Neural cell (in vitro differentiated cells): Measurements from ENCODE around the gene ASPM.

Experiments used
- EP300 ChIP-seq: fragments of 450-650 bp; conservative IDR thresholded peaks from 2 replicates; pipeline ENCODE4 v1.6.1; 2014; ENCODE audit warnings: antibody characterized with exemption, mild to moderate bottlenecking, moderate library complexity; ENCODE audit not compliant: poor library complexity, severe bottlenecking
- EZH2 ChIP-seq: fragments of 200-600, 300-800 bp; shearing (Covaris generic), sonication (generic); IDR thresholded peaks from 2 replicates; pipeline ENCODE4 v1.6.1; 2014; ENCODE audit warnings: antibody characterized with exemption, low read length, borderline replicate concordance, mild to moderate bottlenecking; ENCODE audit not compliant: insufficient read depth, poor library complexity, severe bottlenecking
- POLR2AphosphoS5 ChIP-seq: IDR thresholded peaks from 2 replicates; pipeline ENCODE4 v1.6.1; 2012
- TF ChIP-seq, protein P1 (sequence below): fragments of 450-650 bp; IDR thresholded peaks from 2 replicates; pipeline ENCODE4 v1.5.1; 2014; ENCODE audit warnings: antibody characterized with exemption, mild to moderate bottlenecking, moderate library complexity; ENCODE audit not compliant: poor library complexity, severe bottlenecking
- TF ChIP-seq, protein P2 (sequence below): IDR thresholded peaks from 2 replicates; pipeline ENCODE4 v1.6.1; 2012; ENCODE audit warnings: borderline replicate concordance

- TF ChIP-seq EZH2 (no peak), EP300 (no peak), POLR2AphosphoS5 (no peak)
- TF ChIP-seq, protein P1, sequence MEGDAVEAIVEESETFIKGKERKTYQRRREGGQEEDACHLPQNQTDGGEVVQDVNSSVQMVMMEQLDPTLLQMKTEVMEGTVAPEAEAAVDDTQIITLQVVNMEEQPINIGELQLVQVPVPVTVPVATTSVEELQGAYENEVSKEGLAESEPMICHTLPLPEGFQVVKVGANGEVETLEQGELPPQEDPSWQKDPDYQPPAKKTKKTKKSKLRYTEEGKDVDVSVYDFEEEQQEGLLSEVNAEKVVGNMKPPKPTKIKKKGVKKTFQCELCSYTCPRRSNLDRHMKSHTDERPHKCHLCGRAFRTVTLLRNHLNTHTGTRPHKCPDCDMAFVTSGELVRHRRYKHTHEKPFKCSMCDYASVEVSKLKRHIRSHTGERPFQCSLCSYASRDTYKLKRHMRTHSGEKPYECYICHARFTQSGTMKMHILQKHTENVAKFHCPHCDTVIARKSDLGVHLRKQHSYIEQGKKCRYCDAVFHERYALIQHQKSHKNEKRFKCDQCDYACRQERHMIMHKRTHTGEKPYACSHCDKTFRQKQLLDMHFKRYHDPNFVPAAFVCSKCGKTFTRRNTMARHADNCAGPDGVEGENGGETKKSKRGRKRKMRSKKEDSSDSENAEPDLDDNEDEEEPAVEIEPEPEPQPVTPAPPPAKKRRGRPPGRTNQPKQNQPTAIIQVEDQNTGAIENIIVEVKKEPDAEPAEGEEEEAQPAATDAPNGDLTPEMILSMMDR = no peak
- TF ChIP-seq, protein P2, sequence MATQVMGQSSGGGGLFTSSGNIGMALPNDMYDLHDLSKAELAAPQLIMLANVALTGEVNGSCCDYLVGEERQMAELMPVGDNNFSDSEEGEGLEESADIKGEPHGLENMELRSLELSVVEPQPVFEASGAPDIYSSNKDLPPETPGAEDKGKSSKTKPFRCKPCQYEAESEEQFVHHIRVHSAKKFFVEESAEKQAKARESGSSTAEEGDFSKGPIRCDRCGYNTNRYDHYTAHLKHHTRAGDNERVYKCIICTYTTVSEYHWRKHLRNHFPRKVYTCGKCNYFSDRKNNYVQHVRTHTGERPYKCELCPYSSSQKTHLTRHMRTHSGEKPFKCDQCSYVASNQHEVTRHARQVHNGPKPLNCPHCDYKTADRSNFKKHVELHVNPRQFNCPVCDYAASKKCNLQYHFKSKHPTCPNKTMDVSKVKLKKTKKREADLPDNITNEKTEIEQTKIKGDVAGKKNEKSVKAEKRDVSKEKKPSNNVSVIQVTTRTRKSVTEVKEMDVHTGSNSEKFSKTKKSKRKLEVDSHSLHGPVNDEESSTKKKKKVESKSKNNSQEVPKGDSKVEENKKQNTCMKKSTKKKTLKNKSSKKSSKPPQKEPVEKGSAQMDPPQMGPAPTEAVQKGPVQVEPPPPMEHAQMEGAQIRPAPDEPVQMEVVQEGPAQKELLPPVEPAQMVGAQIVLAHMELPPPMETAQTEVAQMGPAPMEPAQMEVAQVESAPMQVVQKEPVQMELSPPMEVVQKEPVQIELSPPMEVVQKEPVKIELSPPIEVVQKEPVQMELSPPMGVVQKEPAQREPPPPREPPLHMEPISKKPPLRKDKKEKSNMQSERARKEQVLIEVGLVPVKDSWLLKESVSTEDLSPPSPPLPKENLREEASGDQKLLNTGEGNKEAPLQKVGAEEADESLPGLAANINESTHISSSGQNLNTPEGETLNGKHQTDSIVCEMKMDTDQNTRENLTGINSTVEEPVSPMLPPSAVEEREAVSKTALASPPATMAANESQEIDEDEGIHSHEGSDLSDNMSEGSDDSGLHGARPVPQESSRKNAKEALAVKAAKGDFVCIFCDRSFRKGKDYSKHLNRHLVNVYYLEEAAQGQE = no peak
Observed at GRCh38 chr1:197066719-197067456, 79.6 kb downstream of the ASPM start, which contains the start of gene F13B.
